GM21717 (cell line): ENCODE measurements around the gene PTX4.
"Not testable (repeated sequence)": the region's sequence is repeated elsewhere in the genome, so short reads cannot be mapped to it uniquely, and the experiment has no call there.

Source experiments
- ATAC-seq: cut with Tn5 transposase; IDR thresholded peaks from one replicate; pipeline ENCODE4 v1.9.1; 2021; ENCODE audit warnings: mild to moderate bottlenecking, moderate library complexity; ENCODE audit not compliant: unreplicated experiment

PTX4 gene

DNA sequence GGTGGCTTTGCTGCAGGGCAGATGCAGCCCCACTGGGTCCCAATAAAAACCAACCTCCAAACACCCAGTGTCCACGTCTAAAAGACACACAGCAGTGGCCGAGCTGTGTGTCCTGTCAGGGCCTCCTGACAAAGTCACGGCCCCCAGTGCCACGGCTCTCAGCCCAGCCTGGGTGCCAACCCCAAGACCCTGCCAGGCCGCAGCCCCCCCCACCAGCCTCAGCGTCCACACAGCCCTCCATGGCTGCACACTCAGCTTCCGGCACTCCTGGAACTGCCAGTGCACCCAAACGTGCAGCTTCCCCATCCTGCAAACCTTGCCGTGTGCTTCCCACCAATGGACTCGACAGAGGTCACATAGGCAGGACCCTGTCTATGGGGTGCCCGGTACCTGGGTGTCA is 40.8 kb downstream of the PTX4 start:
- no peak for ATAC-seq

DNA sequence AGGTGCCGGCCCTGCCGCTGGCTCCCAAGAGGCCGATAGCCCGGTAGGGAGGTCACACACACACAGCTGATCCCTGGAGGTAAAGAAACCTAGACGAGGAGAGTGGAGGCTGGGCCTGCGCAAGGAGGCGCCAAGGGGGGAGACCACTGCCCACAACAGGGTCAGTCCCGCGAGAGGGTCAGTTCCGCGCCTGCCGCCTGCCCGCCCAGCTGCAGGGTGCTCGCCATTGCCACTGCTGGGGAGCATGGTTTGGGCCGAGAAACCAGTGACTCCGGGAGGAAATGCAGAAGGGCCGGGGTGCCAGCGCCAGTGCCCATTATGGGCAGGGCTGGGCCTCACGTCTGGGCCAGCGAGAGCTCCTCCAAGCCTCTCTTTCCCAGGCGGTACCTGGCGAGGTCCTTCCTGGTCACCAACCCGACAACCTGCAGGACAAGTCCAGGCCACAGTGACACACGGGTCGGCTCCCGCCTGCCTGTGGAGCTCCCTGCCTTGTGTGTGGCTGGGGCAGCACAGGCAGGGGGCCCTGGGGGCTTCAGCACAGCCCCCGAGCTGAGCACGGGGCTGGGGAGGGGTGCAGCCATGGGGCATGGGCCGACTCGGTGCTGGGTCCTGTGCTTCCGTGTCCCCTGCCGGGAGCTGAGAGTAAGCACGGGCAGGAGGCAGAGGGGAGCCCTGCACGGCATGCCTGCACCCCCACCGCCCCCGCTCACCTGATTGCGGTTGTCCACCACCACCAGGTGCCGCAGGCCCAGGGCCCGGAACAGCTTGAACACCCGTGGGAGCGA is 42.3 kb downstream of the PTX4 start:
- ATAC-seq = no peak

DNA sequence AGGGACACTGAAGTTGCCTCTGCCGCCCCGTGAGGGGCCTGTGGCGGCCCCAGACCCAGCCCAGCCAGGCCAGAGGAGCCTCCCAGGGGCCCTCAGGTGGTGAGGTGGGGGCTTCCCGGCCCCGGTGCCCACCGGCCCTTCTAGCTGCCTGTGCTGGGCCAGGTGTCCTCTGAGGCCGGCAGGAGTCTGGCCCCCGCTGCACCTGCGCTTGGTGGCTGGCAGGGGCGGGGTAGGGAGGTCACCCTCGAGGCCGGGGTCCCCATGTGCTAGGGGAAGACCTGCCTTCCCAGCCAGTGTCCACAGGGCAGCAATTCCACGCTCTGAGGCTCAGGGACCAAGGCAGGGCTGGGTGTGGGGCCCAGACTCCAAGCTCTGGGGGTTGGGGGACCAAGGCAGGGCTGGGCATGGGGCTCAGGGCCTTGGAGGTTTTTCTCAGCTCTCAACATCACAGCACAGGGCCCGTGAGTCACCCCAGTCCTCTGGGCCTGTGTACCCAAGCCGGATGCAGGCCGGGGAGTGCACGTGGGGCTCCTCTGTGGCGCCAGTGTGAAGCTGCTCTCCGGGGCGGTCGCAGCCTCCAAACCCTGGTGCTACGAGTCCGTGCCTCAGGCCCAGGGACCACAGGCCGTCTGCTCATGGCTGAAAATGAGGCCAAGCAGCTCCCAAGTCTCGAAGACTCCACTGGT is 43.1 kb downstream of the PTX4 start:
- no peak for ATAC-seq

DNA sequence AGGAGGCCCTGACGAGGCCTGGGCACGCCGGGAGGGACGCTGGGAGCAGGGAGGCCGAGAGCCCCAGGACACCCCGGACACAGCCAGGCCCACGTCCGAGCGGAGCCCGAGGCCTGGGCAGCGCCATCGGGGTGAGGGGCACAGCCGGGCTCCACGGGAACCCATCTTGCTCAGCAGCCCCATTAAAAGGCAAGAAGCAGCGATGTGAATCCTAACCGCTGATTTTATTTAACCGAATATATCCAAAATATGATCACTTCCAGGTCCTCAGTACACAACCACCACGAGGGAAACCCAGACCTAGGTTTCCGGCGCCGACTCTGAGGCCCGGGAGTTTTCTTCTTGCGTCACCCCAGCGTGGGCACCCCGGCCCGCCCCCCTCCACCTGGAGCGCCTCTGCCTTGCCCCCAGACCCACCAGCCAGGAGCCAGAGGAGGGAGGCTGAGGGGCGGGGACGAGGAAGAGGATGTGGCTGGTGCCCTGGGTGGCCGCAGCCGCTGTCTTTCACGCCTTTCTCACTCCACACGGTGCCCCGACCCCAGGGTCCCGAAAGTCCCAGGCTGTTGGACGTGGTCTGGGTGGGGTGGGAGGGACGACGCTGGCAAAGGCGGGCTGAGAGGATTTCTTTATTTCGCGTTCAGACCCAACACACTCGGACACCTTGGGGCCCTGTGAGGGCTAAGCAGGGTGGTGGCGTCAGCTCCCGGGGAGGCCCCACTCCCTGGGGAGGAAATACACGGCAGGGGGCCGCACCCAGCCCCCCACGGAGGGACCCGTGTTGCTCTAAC is 43.8 kb downstream of the PTX4 start:
- ATAC-seq = no peak

DNA sequence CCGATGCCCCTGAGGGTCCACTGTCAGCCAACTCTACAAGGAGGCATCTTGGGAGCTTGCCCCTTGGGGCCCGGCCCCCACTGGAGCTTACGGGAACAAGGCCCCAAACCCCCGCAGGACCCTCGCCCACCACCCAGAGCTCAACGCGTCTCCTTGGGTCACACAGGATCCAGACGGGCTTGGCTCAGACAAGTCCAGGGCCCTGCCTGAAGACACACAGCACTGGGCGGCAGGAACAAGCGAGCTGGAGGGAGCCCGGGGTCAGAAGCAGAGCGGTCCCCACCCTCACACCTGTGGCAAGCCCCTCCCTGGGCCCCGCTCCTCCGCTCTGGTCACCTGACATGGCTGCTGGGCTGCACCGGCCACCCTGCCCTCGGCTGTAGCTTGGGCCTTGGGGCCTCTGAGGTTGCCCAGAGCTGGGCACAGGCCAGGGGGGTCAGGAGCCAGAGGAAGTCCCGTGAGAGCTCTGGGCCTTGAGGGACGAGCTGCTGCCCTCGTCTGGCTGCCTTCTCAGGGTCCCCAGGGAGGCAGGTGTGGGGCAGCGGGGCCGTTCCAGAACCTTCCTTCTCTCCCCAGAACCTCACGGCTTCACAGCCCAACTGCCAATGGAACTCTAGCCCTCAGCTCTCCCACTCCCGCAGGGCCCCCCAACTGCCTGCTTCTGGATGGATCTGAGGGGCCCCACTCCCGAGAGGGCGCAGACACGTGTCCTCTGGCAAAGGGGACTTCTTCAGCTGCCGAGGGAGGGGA is 44.6 kb downstream of the PTX4 start, which contains the start of gene CCDC154:
Gene CCDC154, minus strand, starts transcription at position 577 of the 750 bp plus-strand sequence. Its CDS starts 234 bp downstream, at position 343.
- no peak for ATAC-seq

DNA sequence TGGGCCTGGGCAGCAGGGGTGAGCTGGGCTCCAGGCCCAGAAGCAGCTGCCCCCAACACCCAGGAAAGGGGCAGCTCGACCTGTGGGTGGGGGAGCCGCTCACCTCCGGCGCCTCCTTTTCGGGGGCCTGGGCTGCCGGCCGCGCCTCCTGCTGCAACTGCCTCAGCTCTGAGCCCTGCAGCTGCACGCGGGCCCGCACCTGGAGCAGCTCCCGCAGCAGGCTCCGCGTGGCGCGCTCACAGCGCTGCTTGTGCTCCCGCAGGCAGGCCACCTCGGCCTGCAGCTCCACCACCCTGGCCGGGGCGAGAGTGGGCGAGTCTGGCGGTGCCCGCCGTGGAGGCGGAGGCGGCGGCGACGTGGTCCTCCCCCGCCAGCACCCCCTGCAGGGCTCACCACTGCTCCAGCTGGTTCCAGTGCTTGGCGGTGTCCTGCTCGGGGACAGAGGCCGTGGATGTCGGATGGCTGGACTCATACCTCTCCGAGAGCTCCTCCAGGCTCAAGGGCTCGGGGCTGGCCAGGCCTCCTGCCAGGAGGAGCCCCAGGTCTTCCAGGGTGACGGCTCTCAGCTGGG is 45.3 kb downstream of the PTX4 start:
- ATAC-seq = no peak

DNA sequence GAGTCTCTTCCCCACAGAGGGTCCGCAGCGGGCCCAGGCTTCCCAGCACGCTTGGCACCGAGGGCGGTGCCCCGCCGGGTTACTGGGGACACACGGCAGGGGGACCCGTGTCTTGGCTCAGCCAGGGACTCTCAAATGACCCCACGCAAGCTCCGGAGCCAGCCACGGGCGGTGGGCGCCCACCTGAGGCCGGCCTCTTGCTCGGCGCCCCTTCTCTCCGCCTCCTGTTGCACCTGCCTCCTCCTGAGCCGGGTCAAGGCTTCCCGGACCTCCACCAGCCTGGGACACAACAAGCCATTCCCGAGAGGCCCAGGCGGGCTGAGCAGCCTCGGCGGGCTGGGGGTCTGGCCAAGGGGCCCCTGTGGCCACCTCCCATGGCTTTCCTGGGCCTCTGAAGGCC is 46.0 kb downstream of the PTX4 start:
- no peak for ATAC-seq

DNA sequence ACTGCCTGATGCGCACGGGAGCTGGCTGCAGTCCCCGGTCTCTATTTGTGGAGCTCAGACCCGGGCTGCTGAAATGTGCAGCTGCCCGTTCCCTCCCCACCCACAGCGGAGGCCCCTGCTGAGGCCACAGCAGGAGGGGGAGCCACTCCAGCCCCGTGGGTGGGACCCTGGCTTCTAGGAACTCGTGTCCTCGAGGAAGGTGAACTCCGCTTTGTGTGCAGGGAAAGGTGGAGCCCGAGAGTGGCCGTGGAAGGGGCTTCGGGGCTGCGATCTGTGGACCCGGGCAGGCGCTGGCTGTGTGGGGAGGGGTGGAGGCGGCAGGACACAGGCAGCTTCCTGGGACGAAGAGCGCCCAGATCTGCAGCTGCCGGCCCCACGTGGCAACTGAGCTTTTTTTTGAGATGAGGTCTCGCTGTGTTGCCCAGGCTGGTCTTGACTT is 47.3 kb downstream of the PTX4 start:
- no peak for ATAC-seq

DNA sequence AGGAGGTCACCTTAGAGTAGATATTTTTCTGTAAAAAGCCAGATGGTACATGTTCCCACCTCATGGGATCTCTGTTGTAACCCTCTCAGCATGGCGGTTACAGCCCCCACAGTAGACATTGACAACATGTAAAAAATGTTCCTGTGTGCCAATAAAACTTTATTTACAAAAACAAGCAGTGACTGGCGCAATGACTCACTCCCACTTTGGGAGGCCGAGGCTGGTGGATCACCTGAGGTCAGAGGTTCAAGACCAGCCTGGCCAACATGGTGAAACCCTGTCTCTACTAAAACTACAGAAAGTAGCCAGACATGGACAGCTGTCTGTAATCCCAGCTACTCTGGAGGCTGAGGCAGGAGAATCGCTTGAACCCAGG is 49.1 kb downstream of the PTX4 start:
- ATAC-seq = not testable (repeated sequence)

DNA sequence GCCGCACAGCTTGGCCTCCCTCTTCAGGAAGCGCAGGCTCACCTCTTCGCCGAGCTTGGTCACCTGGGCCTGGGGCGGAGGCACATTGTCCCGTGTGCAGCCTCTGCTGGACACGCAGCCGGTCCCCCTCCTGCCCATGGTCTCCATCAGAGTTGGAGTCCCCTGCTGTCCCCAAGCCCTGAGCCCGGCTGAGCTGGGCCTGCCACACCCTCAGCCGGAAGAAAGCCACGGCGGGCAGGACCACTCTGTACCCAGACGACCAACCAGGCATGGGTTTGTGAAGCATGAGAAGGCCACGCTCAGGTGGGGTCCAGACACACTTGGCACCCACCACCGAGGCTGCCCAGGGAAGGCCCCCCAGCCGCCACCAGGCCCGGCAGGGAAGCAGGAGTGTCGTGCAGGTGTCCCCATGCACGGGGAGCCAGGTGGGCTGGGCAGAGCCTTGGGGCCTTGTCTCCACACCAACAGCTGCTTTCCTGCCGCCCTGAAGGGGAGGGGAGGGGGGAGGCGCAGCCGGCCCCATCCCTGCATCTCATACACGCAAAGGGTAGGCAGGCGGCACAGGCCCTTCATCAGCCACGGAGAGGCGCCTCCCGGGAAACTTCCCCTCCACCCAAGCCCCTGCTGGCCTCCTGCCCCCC is 49.6 kb downstream of the PTX4 start:
- no peak for ATAC-seq

DNA sequence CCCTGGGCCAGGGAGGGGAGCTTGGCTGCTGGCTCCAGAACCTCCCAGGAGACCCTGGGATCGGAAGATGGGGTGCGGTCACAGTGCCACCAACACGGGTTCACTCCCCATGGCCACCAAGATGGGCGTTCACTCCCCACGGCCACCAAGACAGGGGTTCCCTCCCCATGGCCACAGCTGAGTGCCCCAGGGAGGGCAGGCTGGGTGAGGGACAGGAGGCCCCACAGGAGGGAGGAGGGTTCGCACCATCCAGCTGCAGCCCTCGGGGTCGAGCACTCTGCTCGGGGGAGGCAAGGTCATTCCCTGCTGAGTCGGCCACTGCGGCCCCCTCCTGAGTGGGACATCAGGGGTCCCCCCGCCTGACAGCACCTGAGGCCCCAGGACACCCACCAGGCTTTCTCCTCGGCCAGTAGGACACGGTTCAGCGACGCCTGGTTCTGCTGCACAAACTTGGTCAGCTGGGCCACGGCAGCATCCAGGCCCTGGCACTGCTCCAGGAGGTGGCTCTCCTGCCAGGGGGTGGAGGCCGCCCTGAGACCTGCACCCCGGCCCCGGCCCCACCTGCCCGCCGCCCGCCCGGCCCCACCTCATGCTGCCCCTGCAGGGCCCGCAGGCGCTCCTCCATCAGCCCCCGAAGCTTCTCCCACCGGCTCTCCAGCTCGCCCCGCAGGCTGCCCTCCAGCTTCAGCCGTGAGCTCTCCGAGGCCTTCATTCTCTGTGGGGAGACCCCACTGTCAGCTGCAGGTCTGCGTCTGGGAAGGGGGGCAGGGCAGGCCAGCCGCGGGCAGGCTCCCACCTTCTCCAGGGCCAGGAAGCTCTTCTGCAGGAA is 50.3 kb downstream of the PTX4 start:
- no peak for ATAC-seq

DNA sequence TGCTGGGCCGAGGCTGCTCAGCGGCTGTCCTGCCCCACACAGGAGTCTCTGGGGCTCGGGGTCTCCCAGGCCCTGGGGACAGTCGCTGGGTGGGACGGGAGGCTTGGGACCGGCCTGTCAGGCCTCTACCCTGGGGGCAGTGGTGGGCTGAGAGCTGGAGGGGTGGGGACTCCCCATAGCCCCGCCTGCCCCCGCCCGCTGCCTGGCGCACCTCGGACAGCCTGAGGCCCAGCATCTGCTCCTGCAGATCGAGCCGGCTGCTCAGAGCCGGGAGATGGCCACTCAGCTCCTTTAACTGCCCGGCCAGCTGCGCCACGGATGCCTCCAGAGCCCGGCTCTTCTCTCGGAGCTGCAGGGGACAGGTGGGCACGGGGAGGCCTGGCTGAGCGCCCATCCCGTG is 51.1 kb downstream of the PTX4 start:
- no peak for ATAC-seq

DNA sequence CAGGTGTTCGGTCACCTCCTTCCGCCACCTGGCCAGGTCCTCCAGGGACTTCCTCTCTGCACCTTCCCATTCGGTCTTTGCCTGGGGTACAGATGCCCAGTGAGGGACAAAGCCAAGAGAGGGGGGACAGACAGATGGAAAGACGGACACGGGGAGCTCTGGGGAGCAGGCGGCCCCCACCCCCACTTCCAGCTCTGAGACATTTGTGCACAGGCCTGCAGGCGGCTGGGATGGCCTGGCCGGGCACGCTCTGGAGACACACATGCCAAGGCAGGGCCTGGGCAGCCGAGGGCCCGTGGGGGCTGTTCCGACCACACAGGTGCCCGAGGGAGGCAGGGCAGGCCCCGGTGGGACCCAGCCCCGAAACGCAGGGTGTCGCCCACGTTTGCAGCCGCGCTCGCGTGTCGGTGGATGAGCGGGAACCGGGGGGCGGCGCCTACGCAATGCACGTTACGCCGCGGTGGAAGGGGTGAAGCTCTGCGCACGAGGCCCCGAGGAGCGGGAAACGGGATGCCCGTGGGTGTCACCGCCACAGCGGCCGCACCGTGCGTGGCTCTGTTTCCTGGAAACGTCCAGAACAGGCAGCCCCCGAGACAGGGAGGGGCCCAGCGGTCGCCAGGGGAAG is 51.9 kb downstream of the PTX4 start:
- ATAC-seq = no peak

DNA sequence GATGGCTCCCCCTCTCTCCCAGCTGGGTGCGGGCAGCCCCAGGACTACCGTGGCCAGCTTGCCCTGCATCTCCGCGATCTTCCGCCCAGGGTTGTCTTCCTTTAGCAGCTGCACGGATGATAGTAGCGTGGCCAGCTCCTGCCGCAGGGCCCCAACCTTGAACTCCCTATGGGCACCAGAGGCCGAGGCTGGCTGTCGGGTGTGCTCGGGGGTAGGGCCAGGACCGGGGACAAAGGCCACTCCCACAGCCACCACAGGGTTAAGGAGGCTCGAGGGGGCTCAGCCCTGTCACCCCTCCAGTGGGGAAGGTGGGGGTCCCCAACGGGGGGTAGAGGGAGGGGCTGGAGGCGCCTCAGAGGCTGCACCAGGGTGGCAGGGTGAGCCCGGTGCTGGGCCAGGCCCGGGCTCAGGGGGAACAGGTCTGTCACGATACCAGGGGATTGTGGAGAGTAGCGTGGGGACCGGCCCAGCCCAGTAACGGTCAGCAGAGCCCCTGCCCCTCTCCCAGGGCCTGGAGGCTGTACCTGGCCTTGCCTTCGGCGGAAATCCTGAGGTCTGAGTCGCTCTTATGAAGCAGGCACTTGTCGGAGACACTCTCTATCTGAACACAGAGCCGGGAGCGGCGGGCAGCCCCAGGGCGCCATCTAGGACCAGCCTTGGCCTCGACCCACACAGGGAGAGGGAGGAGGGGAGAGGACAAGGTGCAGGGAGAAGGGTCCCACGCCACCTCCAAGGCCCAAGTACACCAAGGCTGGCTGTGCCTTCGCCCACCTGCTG is 52.6 kb downstream of the PTX4 start:
- ATAC-seq = no peak
